DMS 273 (cell line): ENCODE measurements around the gene PRKN.

ENCODE experiments used
- DNase-seq: peaks from one replicate; lab custom pipeline; 2025; ENCODE audit not compliant: unreplicated experiment; lab: John Stamatoyannopoulos, UW

The PRKN gene

GRCh38 chr6:161985876-161986423 is 741.6 kb downstream of the PRKN start:
- DNase-seq: no peak

GRCh38 chr6:161984713-161985112 is 742.9 kb downstream of the PRKN start:
- no peak for DNase-seq

GRCh38 chr6:161976553-161976952 is 751.0 kb downstream of the PRKN start:
- DNase-seq: no peak

GRCh38 chr6:161973064-161973463 is 754.5 kb downstream of the PRKN start:
- no peak for DNase-seq

GRCh38 chr6:161971043-161971442 is 756.5 kb downstream of the PRKN start:
- no peak for DNase-seq

- no peak for DNase-seq
Observed at GRCh38 chr6:161963634-161964234, 763.8 kb downstream of the PRKN start.

GRCh38 chr6:161963181-161963580 is 764.4 kb downstream of the PRKN start:
- no peak for DNase-seq

GRCh38 chr6:161961796-161962195 is 765.8 kb downstream of the PRKN start:
- DNase-seq: no peak

GRCh38 chr6:161961046-161961445 is 766.5 kb downstream of the PRKN start:
- DNase-seq: no peak

GRCh38 chr6:161959072-161959471 is 768.5 kb downstream of the PRKN start:
- no peak for DNase-seq

GRCh38 chr6:161956082-161956481 is 771.5 kb downstream of the PRKN start:
- no peak for DNase-seq

GRCh38 chr6:161954699-161955276 is 772.8 kb downstream of the PRKN start:
- no peak for DNase-seq

- no peak for DNase-seq
Observed at GRCh38 chr6:161954077-161954476, 773.5 kb downstream of the PRKN start.

- no peak for DNase-seq
Observed at GRCh38 chr6:161951126-161951525, 776.4 kb downstream of the PRKN start.

- DNase-seq: no peak
Observed at GRCh38 chr6:161949531-161949930, 778.0 kb downstream of the PRKN start.

GRCh38 chr6:161948462-161948861 is 779.1 kb downstream of the PRKN start:
- no peak for DNase-seq

- no peak for DNase-seq
Observed at GRCh38 chr6:161947371-161947770, 780.2 kb downstream of the PRKN start.

GRCh38 chr6:161946461-161946860 is 781.1 kb downstream of the PRKN start:
- no peak for DNase-seq

GRCh38 chr6:161943561-161943960 is 784.0 kb downstream of the PRKN start:
- no peak for DNase-seq

GRCh38 chr6:161941565-161941964 is 786.0 kb downstream of the PRKN start:
- DNase-seq: no peak

- DNase-seq: no peak
Observed at GRCh38 chr6:161940519-161940918, 787.0 kb downstream of the PRKN start.

- DNase-seq: no peak
Observed at GRCh38 chr6:161926324-161926723, 801.2 kb downstream of the PRKN start.
